GM19238 (cell line): ENCODE measurements around the gene PDZRN3.
"Not testable (repeated sequence)": the region's sequence is repeated elsewhere in the genome, so short reads cannot be mapped to it uniquely, and the experiment has no call there.

Experiments
- DNase-seq: peaks from one replicate; pipeline ENCODE4 v3.0.0; 2011; ENCODE audit warnings: low spot score; ENCODE audit not compliant: insufficient read length

Gene PDZRN3

DNA sequence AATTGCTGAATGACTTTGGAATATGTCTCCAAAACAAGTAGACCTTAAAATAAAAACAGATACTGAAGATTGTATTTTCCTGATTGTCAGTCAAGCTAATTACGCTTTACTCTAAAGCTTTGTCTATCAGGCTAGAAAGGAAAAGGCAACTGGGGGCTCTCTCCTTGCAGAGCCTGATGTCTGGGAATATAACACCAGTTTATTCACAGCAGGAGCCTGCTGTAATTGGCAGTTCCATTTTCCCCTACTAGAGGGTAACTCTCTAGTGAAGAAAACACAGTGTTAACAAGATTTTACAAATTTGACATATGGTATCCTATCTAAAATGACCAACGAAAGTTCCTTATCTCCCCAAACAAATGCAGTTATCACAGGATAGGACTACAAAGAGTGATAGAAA lies 158.8 kb downstream of the PDZRN3 start:
- DNase-seq: no peak

DNA sequence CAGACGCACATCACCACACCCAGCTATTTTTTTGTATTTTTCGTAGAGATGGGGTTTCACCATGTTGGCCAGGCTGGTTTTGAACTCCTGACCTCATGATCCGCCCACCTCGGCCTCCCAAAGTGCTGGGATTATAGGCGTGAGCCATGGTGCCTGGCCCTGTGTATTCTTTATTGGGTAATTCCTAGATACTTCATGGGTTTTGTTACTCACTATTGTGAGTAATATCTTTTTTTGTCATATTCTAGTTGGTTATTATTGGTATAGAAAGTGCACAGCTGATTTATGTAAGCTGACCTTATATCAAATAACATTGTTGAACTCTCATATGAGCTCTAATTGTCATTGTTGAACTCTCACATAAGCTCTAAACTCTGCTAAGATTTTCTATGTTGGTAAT lies 160.6 kb downstream of the PDZRN3 start:
- DNase-seq: not testable (repeated sequence)

DNA sequence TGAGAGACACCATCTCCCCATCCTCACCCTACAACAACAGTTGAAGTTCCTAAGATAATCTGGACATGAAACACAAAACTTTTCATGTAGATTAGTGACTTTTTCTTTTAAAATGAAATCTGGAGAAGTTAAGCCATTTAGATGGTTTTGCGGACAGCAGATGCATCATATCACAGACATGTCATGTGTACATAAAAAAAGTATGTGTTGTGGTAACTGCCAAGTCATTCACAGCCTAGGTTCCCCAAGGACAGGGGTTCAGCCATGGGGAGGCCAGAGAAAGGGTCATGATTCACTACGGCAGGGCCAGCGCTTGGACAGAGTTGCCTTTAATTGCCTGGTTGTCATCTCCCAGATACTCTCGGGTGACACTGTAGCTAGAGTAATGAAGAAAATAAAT lies 163.2 kb downstream of the PDZRN3 start:
- no peak for DNase-seq

DNA sequence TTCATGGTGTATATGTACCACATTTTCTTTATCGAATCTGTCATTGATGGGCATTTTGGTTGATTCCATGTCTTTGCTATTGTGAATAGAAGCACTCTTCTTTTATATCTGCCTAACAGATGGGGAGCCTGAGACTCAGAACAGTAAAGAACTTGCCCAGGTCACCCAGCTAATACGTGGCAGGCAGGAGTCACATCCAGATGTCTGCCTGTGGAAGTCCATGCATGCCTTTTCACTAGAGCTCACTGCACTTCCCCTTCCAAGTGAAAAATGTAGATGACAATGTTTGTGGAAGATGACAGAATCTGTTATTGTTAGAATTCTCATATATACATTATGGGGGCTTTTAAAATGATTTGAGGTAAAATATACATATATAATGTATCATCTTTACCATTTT lies 165.0 kb downstream of the PDZRN3 start:
- DNase-seq: no peak

DNA sequence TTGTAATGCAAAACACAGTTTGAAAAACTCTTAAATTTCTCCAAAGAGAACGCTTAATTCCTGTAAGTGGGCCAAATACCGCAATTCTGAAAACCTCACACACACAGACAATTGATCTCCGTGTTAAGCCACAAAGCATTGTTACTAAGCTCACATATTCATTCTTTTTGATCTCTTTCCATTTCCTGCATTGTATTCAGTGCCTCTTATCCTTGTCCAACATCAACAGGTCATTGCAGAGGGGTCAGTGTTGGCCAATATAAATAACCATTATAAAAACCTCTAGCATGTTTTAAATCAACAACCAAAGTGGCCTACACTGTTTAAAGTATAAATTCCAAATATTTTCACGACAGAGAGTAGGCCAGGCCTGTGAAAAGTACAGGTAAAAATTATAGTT lies 171.1 kb downstream of the PDZRN3 start:
- DNase-seq: no peak

DNA sequence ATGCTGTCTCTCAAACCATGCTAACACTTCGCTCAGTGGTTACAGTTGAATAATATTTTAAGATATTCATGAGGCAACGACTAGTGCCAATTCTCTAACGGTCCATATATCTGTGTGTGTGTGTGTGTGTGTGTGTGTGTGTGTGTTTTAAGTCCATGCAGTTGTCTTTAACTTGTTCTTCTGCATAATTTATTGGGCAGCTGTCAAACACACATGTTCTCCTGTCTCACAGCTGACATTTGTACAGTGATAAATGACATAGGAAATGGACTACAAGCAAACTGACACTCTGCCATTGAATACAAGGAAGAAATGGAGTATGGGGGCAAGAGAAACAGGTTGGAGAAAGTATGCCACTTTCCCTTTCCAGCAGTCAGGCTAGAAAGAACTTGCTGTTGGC lies 172.0 kb downstream of the PDZRN3 start:
- DNase-seq: no peak

DNA sequence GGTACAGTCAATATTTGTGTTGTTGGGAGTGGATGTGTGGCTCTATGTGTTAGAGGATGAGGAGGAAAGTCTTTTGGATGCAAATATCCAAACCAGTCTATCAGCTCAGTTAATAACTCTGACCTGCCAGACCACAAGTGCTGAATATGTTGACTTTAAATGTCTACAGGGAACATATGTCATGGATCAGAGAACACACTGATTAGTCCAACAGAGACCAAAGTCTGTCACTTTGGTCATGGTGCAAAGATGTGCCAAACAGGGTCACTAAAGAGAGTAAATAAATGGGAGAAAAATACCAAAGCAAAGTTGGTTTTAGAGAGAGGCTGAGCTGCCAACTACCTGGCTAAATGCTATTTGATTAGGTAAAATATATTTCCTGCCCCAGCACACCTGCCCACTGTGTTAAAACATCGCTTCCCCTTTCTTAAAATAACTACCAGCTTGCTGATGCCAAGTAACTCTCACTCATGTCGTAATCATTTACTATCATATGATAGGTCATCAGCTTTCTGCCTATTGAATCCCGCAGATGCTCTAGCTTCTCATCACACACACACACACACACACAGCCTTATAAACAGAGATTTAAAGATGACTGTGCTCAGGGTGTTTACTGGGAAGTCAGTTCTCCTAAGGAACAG lies 173.3 kb downstream of the PDZRN3 start:
- DNase-seq: no peak

DNA sequence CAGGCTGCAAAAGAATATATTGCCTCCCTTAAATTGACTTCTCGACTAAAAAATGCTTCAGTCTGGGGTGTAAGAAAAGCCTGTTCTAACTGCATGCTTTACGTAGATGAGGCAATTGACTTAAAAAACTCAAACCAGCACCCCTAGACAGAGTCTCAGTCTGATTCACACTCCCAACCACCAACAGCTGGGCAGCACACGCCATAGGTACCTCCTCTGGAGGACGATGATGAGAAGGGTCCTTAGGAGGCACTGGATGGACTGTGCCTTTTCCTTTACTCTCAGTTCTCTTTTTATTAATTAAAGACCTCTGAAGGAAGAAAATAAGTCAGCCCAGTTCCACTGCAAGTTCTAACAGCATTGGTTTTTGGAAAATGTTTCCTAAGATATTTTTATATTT lies 175.0 kb downstream of the PDZRN3 start:
- DNase-seq: no peak

DNA sequence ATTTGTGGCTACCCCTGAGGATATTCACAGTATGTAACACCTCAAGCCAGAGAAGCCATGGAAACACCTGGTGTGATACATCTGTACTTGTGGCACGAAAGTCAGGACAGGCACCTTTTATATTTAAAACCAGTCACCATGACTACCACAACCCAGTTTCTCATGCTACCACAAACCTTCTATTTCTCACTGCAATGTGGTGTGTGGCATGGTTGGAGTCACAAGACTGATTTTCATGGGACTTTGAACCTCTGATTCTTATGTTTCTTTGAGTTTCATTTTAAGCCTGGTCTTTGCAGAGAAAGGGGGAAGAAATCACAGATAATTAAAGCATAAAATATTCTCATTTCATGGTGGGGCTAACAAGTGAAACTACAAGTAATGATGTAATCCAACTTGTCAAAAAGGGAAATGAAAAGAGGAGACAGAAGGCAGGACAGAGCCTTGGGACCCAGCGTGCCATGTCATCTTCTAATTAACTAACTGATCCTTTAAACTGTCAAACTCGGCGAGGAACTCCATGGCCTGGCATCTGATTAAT lies 175.9 kb downstream of the PDZRN3 start:
- peak; percentile 24 for DNase-seq

DNA sequence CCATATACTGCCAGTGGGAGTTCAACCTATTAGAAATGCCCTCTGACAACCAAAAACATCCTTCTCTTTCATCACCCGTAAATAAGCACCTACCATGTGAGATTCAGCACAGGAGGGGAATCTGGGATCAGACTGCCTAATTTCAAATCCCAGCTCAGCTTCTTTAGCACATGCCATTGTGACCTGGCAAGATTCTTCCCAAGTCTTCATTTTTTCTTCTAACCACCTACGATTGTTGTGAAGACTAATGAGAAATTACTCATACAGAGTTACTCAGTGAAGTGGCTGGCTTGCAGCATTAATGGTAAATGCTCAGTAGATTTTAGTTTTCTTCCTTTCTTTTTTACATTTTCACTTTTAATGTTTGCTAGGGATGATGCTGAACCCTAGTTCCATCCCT lies 176.7 kb downstream of the PDZRN3 start:
- DNase-seq: no peak

DNA sequence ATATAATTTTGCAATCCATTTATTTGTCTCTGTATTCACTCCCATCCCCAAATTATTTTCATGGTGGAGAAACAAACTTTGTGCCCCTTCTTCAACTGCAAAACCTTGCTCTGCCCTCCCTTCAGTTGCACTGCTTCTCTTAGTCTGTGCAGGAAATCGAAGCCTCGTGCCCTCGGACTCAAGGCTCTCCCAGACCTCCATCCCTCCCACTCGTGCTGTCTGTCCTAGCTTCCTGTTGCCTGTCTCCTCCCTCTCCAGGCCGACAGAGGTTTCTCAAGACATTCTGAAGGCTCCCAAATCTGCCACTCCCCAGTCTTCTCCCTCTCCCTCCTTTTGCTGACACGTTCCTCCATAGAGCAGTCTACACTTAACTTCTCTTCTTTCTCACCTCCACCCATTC lies 177.6 kb downstream of the PDZRN3 start:
- no peak for DNase-seq

DNA sequence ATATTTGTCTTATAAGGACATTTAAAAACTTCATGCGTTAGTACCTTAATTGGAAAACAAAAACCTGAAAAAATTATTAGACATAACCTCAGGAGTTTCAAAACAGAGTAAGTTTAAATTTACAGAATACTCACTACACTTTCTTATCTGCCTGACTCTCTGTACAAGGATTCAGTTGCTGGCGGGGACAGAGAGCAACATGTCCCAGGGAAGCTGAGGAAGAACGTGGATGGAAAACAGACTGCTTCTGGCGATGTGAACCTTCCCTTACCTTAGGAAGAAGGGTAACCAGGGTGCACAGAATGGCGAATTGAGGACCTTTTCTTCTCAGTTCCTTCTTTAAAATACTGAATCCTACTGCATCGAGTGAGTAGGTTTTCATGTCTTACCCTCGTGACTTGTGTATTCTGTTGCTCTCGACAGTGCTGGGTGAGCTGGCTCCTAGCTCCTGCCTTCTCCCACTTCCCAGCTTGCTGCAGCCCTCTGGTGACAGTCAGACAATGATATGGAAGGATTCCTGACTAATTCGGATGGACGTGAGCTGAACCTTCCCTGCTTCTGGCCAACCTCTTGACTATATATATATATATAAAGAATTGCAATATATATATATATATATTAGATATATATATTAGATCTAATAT lies 178.2 kb downstream of the PDZRN3 start:
- no peak for DNase-seq

DNA sequence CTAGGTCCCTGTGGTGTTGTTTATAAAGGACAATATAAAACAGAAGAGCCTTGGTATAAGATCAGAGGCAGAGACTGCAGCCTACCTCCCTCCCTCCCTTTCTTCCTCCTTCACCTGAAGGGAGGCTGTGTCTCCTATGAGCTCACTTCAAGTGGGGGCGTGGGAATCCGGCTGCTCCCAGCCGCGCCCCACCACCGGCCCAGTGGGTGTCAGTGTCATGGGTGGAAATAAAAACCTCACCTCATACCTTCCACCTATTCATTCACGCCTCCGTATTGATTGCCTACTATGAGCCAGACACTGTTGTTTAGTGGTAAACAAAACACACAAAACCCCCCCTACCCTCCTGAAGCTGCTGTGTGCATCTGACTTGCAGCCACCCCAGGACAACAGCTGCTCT lies 181.9 kb downstream of the PDZRN3 start:
- no peak for DNase-seq

DNA sequence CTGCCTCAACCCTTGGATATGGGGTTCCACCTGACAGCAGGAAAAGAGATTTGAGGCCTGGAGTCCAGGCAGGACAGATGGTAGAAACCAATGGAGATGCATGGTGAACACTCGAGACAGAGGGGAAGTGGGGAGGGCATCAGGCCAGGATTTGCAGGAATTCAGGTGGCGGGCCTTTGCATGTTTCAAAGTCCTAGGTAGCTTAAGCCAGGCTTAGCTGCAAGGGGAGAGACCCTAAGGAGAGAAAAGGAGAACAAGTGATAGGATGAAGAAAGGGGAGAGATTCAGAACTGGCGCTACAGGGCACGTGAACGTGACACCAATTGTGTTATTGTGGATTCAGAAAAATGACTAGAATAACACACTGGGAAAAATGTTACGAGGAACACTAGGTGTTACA lies 182.6 kb downstream of the PDZRN3 start:
- no peak for DNase-seq

DNA sequence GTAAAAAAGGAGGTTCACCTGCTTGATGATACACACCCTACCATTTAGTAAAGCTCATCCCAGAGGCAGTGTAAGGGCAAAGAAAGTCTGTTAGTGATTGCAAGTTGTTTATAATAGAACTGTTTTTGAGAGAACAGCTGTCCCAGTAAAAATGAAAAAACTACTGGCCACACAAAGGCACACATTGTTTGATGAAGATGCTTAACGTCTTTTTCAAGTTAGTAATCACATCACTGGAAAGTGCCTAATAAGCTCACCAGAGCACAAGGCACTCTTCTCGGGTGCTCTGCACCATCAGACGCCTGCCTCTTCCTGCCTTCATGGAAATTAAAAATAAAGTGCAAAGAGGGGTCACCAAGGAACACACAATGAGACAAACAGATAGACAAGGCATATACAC lies 186.9 kb downstream of the PDZRN3 start:
- no peak for DNase-seq

DNA sequence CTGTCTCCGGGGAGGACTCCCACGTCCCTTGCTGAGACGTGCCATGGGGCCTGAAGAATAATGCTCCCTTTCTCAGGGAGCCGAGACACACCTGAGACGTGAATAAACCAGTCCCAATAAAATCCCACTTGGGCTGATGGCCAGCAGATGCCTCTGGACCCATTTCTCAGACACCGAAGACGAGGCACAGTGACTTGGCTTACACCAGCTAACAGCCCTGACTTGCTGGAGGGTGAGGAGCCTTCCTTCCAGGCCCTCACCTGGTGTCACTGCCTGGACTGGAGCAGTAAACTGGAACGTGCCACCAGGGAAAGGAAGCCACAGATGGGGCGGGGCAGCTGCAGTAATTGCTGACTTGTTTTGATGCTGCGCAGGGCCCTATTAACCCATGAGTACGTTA lies 189.7 kb downstream of the PDZRN3 start:
- DNase-seq: no peak

DNA sequence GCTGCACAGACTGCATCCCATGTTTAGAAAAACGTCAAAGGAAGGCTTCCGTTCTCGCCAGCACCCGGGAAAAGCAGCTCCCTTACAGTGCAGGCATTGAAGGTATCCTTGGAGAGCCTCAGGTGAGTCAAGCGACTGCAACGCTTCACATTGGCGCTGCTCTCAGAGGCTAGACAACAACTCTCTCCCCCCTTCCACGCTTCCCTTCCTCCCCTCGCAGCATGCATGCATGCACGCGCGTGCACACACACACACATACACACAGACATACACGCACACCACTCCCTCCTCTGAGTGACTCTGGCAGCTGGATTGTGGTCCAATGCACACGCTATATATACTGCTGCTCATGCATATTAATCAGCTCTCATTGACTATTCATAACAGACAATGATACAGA lies 191.1 kb downstream of the PDZRN3 start:
- no peak for DNase-seq

DNA sequence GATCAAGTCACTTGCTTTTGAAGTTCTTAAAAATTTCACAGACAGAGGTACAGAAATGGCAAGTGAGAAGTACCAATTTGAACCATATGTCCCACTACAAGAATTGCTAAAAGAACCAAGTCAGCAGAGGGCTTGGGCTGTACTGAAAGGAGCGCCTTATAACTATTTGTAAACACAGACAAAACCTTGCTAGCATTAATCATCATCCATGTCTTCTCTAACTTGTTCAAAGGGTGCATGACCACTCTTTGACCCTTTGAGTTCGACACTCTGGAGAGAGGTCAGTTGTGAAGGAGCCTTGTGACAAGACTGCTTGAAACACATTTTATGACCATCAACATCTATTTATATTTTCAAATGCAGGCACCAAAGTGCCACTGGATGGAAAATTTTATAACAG lies 191.7 kb downstream of the PDZRN3 start:
- no peak for DNase-seq

DNA sequence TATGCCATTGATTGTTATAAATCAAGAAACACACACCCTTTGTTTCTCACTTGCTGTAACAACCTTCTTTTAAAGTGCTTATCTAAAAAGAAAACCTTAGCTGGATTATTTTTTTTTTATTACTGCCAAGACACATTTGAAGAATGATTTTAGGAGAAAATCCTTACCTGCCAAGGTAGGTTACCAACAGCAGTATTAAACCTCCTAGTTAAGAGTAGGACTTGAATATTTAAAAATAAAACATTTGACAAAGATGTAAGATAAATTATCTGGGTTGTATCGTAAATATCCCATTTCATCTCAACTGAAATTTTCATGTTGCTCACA lies 192.1 kb downstream of the PDZRN3 start:
- DNase-seq: no peak

DNA sequence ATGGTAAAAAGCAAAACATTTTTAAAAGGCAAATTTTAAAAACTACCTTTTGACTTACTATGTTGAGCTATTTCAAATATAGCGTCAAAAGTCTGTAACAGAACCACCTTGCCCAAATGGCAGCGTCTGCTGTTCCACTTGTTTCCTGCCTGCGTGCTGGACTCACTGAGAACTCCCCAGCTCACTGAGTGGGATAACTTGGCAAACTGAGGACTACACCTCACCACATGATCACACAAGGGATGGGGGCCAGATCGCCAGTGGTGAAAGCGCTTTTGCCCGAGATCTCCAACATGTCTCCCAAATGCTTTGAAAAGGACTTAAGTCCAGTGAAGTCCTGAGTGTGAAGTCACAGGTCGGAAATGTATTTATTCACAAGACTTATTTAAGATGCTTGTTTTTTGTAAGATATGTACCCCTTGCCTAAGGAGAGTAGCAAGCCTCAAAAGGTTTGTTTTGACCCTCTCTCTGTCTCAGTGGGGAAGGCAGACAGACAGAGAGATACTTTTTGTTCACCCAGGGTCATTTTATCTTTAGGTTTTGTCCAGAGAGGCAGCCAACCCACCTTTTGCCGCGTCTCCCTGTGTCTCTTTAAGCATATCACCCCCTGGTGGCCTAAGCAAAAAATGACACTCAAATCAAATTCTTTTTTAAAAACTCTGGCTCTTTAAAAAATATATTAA lies 192.6 kb downstream of the PDZRN3 start:
- DNase-seq: peak; percentile 25

DNA sequence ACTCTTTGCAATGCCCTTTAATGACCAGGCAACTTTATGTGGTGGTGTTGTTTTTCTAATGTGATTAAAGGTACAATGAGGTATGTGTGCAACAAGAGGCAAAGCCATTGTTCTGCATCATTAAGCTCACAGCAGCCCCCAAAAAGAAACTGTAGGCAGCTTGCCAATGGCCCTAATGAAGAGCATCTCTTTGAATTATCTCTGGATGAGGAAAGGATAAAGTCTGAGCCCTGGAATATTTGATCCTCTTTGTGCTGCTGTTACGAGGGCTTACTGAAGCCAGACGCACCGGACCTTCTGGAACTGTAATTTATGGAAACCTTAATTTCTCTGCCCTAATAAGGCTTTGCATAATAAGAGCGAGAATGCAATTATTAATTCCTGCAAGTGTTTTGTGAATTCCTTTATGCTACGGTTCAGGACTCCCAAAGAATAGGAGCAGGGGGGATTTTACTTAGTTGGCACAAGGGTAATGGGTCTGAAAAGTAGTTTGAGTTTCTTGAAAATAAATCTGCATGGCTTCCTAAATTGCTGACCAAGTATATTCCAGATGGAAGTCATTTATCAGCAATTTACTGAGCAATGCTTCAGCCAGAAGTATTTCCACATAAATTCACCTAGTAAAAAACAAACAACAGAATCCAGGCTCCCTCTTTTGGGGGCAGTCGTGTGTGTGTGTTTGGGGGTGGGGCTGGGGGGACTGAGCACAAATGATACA lies 193.4 kb downstream of the PDZRN3 start:
- no peak for DNase-seq

DNA sequence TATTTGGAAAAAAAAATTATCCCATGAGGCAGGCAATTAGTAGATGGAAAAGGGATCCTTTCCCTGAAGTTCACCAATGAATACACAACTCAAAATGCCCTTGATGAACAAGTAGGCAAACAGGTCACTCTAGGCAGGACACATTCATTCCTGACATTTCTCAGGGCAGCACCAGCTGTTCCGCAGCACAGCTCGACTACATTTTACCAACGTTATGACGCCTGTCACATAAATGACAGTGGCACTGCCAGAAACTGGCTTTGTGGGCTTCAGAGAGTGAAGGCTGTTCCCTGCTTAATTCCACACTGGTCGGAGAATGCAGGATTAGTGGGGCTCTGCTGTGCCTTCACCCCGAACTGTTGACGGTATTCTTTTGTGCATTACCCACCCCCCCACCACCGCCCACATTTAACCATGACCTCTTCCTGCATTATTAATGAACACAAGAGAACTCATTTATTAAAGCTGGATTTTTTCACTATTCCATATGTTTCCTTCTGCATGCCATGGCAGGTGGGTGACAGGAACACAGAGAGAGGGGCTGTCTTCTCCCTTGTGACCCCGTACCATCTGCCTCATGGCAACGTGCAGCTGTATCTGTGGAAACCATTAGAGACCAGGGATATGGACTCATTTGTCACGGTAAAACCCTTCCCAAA lies 197.6 kb downstream of the PDZRN3 start:
- no peak for DNase-seq
